ENCODE results near the gene RHOJ. TPM values are rescaled to one million over a fixed set of nuclear protein-coding genes. Genes with fewer than 3 reads are reported as not detected.

Gene RHOJ
- total and polyA plus RNA-seq, 2 donors (not counting 3 experiments of a cell fraction or from before 2014, with no cell fraction given) = 191 to 486 TPM

DNA sequence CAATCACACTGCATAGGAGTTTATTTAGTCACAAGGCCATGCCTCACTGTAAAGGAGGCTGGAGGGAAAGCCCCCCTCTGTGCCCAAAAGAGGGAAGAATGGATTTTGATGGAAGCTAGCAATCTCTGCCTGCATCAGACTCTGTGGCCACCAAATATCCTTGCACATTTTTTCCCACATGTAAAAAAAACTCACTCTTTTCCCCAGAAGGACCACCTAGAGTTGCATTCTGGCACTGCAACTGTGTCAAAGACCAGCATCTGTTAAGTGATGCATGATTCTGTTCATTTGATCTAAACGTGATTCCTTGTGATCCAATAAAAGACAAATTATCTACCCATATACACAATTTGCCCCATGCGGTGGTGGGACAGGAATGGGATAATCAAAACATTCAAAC, 8.0 kb downstream of the RHOJ start:
- no peak overlapping the region for H2AFZ ChIP-seq (ENCODE audit: low read depth, low read length)
- intact Hi-C loops (cut with micrococcal nuclease) (no loop called here), dilution Hi-C loops (cut with MboI; ENCODE audit: extremely low pct_ligation_motif_present, low sequenced_read_pairs) (no loop called here)
- POLR2A ChIA-PET = interaction anchor here (0.8 to 1.1 kb wide), 2 partner anchors 8 to 17 kb away, joined by 3 read pairs; partner anchors contain the start of gene RHOJ
- CTCF ChIA-PET = interaction anchor here (6.4 kb wide), 1 partner anchor 38 kb away, joined by 47 read pairs; no protein-coding TSS in a partner anchor
- peak overlapping the region; percentile 47 for H3K4me2 ChIP-seq (ENCODE audit: insufficient read depth, low read length)
- H3K4me1 ChIP-seq (ENCODE audit: control insufficient read depth, extremely low read depth, insufficient read depth, low read length) = peaks cover 85% of the 10 kb centered on the region
- no peak overlapping the region for H3K9ac ChIP-seq (replicated peaks; ENCODE audit: extremely low read depth, insufficient read depth, low read length)
- no peak for FAIRE-seq
- H3K9me3 ChIP-seq (replicated peaks; ENCODE audit: control insufficient read depth, insufficient read depth, low read length) = no peaks in the 10 kb centered on the region
- DNase-seq (ENCODE audit: low read depth, low spot score) = no peak
- no peak overlapping the region for H3K4me3 ChIP-seq (replicated peaks in 1 of 3; ENCODE audit: insufficient read depth in 1 of 3, low read depth in 1 of 3, low read length in 3 of 3)
- BruUV-seq (replicated peaks) = no TSS peak
- no peaks in the 10 kb centered on the region for H3K9me1 ChIP-seq (replicated peaks; ENCODE audit: control insufficient read depth, extremely low read depth, insufficient read depth, low read length)
- peaks cover 94% of the 10 kb centered on the region for H3K79me2 ChIP-seq (ENCODE audit: control insufficient read depth, insufficient read depth, low read length)
- TF ChIP-seq POLR2A (IDR thresholded peaks at IDR 0.05; ENCODE audit: low read depth, low read length) = peak; percentile 33
- no peak for TF ChIP-seq MAX (IDR thresholded peaks at IDR 0.05; ENCODE audit: insufficient read depth, insufficient read length)
- TF ChIP-seq CTCF (IDR thresholded peaks at IDR 0.05; ENCODE audit: extremely low read depth in 1 of 2, insufficient read depth in 1 of 2, low read depth in 1 of 2, low read length in 2 of 2) = peak; percentile 14 to 34
- peaks cover 11 to 22% of the 10 kb centered on the region in 2 experiments for H3K36me3 ChIP-seq (ENCODE audit: control insufficient read depth in 2 of 2, extremely low read depth in 1 of 2, insufficient read depth in 2 of 2, low read length in 2 of 2)
- no peaks in the 10 kb centered on the region for H3K27me3 ChIP-seq (ENCODE audit: control insufficient read depth in 2 of 2, insufficient read depth in 2 of 2, low read length in 2 of 2)
- H4K20me1 ChIP-seq (replicated peaks; ENCODE audit: control insufficient read depth, extremely low read depth, insufficient read depth, low read length) = peaks cover 3% of the 10 kb centered on the region
- H3K27ac ChIP-seq (ENCODE audit: insufficient read depth, low read depth, low read length) = no peak overlapping the region

GRCh38 chr14:63212776-63213500, 8.7 kb downstream of the RHOJ start:
- peak overlapping the region; percentile 47 for H3K4me2 ChIP-seq (ENCODE audit: insufficient read depth, low read length)
- H2AFZ ChIP-seq (ENCODE audit: low read depth, low read length) = no peak overlapping the region
- peaks cover 3% of the 10 kb centered on the region for H4K20me1 ChIP-seq (replicated peaks; ENCODE audit: control insufficient read depth, extremely low read depth, insufficient read depth, low read length)
- H3K9ac ChIP-seq (replicated peaks; ENCODE audit: extremely low read depth, insufficient read depth, low read length) = no peak overlapping the region
- H3K9me3 ChIP-seq (replicated peaks; ENCODE audit: control insufficient read depth, insufficient read depth, low read length) = no peaks in the 10 kb centered on the region
- FAIRE-seq (no peak), DNase-seq (ENCODE audit: low read depth, low spot score) (no peak)
- dilution Hi-C loops (cut with MboI; ENCODE audit: extremely low pct_ligation_motif_present, low sequenced_read_pairs) = no loop called here
- H3K79me2 ChIP-seq (ENCODE audit: control insufficient read depth, insufficient read depth, low read length) = peaks cover 91% of the 10 kb centered on the region
- ChIA-PET POLR2A (interaction anchor here (1.1 kb wide), 1 partner anchor 9 kb away, joined by 3 read pairs; the partner anchor contains the start of gene RHOJ), CTCF (interaction anchor here (6.4 kb wide), 1 partner anchor 38 kb away, joined by 47 read pairs; no protein-coding TSS in a partner anchor)
- TF ChIP-seq EZH2 (IDR thresholded peaks at IDR 0.05; ENCODE audit: borderline replicate concordance, low read depth, low read length, severe bottlenecking) = no peak
- no peak for TF ChIP-seq JUN (IDR thresholded peaks at IDR 0.05; ENCODE audit: borderline replicate concordance, insufficient read depth, insufficient read length, low read depth)
- no peak for TF ChIP-seq POLR2A (IDR thresholded peaks at IDR 0.05; ENCODE audit: low read depth, low read length)
- TF ChIP-seq GATA2 (IDR thresholded peaks at IDR 0.05; ENCODE audit: insufficient read depth, insufficient read length, low read depth, low read length) = no peak
- TF ChIP-seq MAX (IDR thresholded peaks at IDR 0.05; ENCODE audit: insufficient read depth, insufficient read length) = no peak
- no peak for TF ChIP-seq MYC (IDR thresholded peaks at IDR 0.05; ENCODE audit: low read depth, low read length)
- TF ChIP-seq CTCF (IDR thresholded peaks at IDR 0.05; ENCODE audit: extremely low read depth in 1 of 2, insufficient read depth in 1 of 2, low read depth in 1 of 2, low read length in 2 of 2) = no peak
- no peak for TF ChIP-seq FOS (IDR thresholded peaks at IDR 0.05; ENCODE audit: borderline replicate concordance, insufficient read depth, low read length)
- TF ChIP-seq POLR2AphosphoS5 (IDR thresholded peaks at IDR 0.05; ENCODE audit: insufficient read depth, low read depth, low read length) = no peak
- H3K36me3 ChIP-seq (ENCODE audit: control insufficient read depth in 2 of 2, extremely low read depth in 1 of 2, insufficient read depth in 2 of 2, low read length in 2 of 2) = peaks cover 11 to 22% of the 10 kb centered on the region in 2 experiments
- no peaks in the 10 kb centered on the region for H3K9me1 ChIP-seq (replicated peaks; ENCODE audit: control insufficient read depth, extremely low read depth, insufficient read depth, low read length)
- no peak overlapping the region for H3K4me3 ChIP-seq (replicated peaks in 1 of 3; ENCODE audit: insufficient read depth in 1 of 3, low read depth in 1 of 3, low read length in 3 of 3)
- no peak overlapping the region for H3K27ac ChIP-seq (ENCODE audit: insufficient read depth, low read depth, low read length)
- BruUV-seq (replicated peaks) = no TSS peak
- no peaks in the 10 kb centered on the region for H3K27me3 ChIP-seq (ENCODE audit: control insufficient read depth in 2 of 2, insufficient read depth in 2 of 2, low read length in 2 of 2)
- H3K4me1 ChIP-seq (ENCODE audit: control insufficient read depth, extremely low read depth, insufficient read depth, low read length) = peaks cover 77% of the 10 kb centered on the region
- intact Hi-C loops (cut with micrococcal nuclease) = no loop called here

Measured in endothelial cell of umbilical vein (primary cell).